D721Med (cell line): ENCODE measurements around the gene SIK3.

Experiments used
- DNase-seq: peaks from one replicate; pipeline ENCODE4 v3.0.0; 2011; ENCODE audit warnings: low spot score; ENCODE audit not compliant: insufficient read length
- FAIRE-seq: peaks from 2 replicates; lab custom pipeline; 2011; peaks lifted over from hg19 to GRCh38; lab: Jason Lieb, UNC
- TF ChIP-seq, protein P1 (sequence below): IDR thresholded peaks from 2 replicates; pipeline ENCODE4 v1.5.1; 2012; ENCODE audit warnings: mild to moderate bottlenecking, control low read depth; ENCODE audit not compliant: insufficient read depth; ENCODE audit errors: missing control alignments

Gene SIK3

DNA sequence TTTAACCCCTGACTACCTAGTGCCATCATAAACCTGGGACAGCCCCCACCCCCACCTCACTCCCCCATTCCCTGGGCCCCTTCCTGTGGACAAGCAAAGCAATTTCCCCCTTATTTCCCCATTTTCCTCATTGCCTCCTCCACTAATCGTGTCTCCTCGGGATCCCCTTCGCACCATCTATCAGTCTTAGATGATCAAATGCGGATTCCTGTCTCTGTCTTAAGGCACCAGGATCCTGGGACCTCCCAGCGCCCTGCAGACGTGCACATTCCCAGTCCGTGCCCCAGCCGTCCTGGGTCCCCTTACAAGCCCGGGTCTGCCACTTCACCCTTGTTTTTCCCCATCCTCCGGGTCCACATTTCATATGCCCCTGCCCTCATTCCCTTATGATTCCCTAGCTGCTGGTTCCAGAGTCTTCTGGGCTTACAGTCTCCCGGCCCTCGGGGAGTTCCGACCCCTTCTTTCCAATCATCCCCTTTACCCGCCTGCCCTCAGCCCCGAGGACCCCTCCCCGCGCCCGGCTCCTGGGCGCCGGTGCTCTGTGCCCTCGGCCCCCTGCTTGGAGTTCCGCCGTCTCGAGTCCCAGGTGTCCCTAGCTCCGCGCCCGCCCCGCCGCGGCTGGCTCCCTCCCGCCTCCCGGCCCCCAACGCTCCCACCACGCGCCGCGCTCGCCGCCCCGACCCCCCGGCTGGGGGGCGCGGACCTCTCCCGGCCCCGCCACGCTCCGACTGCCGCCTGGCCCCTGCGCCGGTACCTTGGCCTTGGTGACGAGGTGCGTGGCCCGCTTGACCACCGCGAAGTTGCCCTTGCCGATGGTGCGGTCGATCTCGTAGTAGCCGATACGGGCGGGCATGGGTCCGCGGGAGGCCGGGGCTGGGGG, 599 bp downstream of the SIK3 start:
- no peak for DNase-seq
- TF ChIP-seq, protein P1, sequence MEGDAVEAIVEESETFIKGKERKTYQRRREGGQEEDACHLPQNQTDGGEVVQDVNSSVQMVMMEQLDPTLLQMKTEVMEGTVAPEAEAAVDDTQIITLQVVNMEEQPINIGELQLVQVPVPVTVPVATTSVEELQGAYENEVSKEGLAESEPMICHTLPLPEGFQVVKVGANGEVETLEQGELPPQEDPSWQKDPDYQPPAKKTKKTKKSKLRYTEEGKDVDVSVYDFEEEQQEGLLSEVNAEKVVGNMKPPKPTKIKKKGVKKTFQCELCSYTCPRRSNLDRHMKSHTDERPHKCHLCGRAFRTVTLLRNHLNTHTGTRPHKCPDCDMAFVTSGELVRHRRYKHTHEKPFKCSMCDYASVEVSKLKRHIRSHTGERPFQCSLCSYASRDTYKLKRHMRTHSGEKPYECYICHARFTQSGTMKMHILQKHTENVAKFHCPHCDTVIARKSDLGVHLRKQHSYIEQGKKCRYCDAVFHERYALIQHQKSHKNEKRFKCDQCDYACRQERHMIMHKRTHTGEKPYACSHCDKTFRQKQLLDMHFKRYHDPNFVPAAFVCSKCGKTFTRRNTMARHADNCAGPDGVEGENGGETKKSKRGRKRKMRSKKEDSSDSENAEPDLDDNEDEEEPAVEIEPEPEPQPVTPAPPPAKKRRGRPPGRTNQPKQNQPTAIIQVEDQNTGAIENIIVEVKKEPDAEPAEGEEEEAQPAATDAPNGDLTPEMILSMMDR = no peak
- FAIRE-seq = no peak

DNA sequence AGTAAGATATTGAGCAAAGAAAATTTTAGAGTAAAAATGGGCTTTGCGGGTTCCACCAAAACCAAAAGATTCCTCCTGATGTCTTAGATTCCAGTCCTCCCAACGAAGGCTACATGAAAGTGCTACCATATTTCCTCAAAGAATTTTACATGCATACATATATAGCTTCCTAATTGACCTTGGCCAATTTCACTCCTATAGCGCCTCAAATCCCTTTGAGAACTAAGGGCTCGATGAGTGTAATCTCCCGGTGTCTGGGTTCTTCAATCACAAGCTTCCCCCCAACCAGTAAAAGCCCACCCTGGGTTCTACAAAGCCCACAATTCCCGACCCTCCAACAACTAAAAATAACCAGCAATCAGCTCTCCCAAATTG, 1.2 kb downstream of the SIK3 start:
- no peak for FAIRE-seq
- TF ChIP-seq, protein P1 = no peak
- DNase-seq = no peak

DNA sequence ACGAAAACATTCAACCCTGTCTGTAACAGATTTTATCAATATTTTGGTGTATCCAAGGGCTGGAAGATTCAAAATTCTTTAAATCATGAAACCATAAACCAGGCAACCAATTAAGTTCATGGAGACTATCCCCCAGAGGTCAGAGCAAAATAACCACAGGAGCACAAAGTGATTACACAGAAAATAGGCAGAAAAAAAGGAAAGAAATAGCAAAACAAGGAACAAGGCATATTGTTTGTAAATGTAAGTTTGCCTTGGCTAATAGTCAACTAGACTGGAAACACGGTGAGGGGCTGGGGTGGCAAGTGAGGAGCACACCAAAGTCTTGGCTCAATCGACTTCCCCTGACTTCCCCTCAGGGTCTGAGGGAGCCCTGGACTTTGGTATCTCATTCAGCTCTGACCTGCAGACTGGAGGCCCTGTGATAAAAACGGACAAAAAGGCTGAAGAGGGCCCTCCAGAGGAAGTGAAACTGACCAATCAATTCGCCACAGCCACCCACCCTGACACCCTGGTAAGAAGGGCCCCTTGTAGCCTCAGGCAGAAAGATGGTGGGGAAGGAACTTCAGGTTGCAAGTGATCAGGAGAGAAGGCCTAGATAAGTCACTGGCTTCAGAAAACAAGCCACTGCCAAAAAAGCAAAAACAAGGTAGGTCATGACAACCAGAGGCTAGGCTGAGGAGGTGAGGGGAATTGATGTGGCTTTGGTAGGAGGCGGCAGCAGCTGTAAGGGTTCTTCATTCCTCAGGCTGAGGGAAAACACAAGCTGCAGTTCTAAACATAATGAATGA, 1.8 kb downstream of the SIK3 start:
- DNase-seq = no peak
- no peak for FAIRE-seq
- TF ChIP-seq, protein P1 = no peak

DNA sequence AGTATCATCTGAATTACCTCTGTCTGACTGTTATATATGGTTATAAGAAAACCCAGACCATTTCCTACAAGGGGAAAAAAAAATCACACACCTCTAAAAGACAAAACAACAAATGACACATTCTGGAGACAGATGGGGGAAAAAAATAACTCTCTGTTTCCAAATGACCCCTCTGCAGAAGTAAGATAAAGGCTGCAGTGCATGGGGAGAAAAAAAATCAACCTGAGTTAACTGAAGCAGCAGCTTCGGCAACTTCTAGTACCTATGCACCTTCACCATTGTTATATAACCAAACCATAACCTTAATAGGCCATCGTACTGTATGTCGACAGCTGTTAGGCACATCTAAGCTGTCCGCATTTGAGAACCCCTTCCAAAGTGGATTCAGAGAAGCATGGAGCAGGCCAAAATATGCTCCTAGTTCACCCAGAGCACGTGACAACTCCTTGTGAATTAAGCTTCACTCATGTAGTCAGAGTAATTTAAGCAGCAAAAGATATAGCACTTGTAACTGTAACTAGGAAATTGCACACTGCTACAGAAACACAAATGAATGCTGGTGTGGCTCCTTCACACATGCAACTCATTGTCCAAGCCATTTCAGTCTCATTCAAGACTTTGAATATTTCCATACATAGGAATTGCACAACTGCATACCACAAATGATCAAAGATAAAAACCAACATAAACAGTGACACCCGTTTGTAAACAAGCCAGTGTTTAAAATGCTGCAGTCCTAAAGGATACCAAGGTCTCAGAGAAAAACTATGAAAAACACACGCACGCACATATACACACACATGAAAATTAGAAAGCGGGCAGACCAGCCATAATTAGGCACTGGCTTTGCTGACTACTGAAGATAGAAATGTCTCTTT, 2.7 kb downstream of the SIK3 start:
- DNase-seq (no peak), FAIRE-seq (no peak)
- TF ChIP-seq, protein P1 = no peak

DNA sequence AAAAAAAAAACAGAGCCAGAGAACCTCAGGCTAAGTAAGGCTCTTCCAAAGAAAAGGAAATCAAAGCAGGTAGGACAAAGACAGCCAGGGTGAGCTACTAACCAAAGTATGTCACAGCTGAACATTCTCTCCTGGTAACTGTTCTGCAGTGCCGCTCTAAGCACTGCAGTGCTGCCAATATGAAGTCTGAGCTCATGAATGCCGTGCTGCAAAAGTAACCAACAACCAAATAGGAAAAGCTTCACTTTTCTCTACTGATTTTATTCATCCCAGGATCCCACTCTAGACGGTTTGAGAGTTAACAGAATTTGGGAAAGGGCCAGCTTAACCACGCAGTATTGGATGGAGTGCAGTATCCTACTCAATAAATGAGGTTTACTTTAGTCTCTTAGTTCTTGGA, 3.5 kb downstream of the SIK3 start:
- FAIRE-seq (no peak), DNase-seq (no peak)
- TF ChIP-seq, protein P1 = no peak

DNA sequence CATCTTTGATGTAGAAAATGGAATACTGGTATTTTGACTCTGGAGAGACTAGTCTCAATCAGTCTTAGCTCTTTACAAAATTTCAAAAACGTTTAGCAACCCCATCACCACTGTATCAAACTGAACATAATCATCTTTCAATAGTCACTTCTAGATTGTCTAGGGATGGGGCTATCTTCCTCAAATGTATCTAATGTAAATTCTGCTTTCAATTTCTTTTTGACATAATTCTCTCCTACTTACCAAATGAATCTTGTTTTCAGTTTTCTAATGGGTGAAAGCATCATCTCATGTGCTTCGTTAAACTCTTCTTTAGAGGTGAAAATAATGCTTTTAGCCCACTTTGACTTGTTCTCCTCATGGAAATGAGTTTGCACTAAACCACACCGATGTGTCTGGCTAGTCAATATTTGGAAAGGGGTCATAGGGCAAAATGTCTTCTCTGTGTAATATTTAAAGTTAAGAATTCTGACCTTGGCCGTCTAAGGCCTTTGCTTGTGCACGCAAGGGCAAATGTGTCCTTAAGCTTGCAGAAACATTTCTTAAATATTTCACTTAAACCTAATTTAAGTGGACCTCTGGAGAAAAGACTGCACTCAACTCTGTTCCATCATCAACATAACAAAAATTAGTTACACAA, 5.2 kb downstream of the SIK3 start:
- TF ChIP-seq, protein P1 = no peak
- FAIRE-seq = no peak

More for the DNA sequence above, 5.2 kb downstream of the SIK3 start:
- no peak for DNase-seq
